Liver (tissue), 9 donors: ENCODE data around the gene ABCC5. TPM values are rescaled to one million over a fixed set of nuclear protein-coding genes. Genes with fewer than 3 reads are reported as not detected.

ENCODE experiments used
- DNase-seq: peaks from one replicate; pipeline ENCODE4 v3.0.0-alpha.2; 2017; ENCODE audit warnings: low spot score
- H3K27ac ChIP-seq, 2 donors: one replicate each; pipeline ENCODE4 v1.7.0; 2013; ENCODE audit warnings: inconsistent platforms in 2 of 2, low read length in 2 of 2, control low read depth in 1 of 2, low read depth in 1 of 2, mild to moderate bottlenecking in 1 of 2
- H3K27me3 ChIP-seq, 4 donors: one replicate each; pipeline versions ENCODE4 v1.6.1 to v1.7.0; 2013; ENCODE audit warnings: low read length in 3 of 4, inconsistent platforms in 1 of 4, mild to moderate bottlenecking in 1 of 4, moderate library complexity in 1 of 4; ENCODE audit not compliant: control insufficient read depth in 4 of 4, insufficient read depth in 4 of 4
- H3K36me3 ChIP-seq, 4 donors: one replicate each; pipeline versions ENCODE4 v1.6.1 to v1.7.0; 2013; ENCODE audit warnings: low read length in 3 of 4, mild to moderate bottlenecking in 3 of 4, low read depth in 1 of 4, moderate library complexity in 1 of 4; ENCODE audit not compliant: control insufficient read depth in 4 of 4, insufficient read depth in 3 of 4
- H3K4me1 ChIP-seq, 4 donors: one replicate each; pipeline versions ENCODE4 v1.6.1 to v1.7.0; 2013; ENCODE audit warnings: low read length in 3 of 4, mild to moderate bottlenecking in 3 of 4, moderate library complexity in 1 of 4; ENCODE audit not compliant: control insufficient read depth in 4 of 4, insufficient read depth in 4 of 4
- H3K4me3 ChIP-seq, 3 donors: one replicate each; pipeline versions ENCODE4 v1.6.1 to v1.7.0; 2013; ENCODE audit warnings: low read length in 3 of 3, control low read depth in 1 of 3, low read depth in 1 of 3, mild to moderate bottlenecking in 1 of 3
- H3K9ac ChIP-seq, 2 donors: one replicate each; pipeline ENCODE4 v1.7.0; 2013; ENCODE audit warnings: low read length in 2 of 2, mild to moderate bottlenecking in 2 of 2, moderate library complexity in 2 of 2, control low read depth in 1 of 2, low read depth in 1 of 2
- H3K9me3 ChIP-seq, 4 donors: one replicate each; pipeline versions ENCODE4 v1.6.1 to v1.7.0; 2013; ENCODE audit warnings: low read length in 3 of 4; ENCODE audit not compliant: control insufficient read depth in 4 of 4
- ATF3 ChIP-seq: IDR thresholded peaks from 2 replicates; pipeline ENCODE4 v1.6.1; 2016; ENCODE audit warnings: antibody characterized with exemption
- FOXA1 ChIP-seq: IDR thresholded peaks from 2 replicates; pipeline ENCODE4 v1.6.1; 2016; ENCODE audit warnings: antibody characterized with exemption
- FOXA2 ChIP-seq: IDR thresholded peaks from 2 replicates; pipeline ENCODE4 v1.6.1; 2016; ENCODE audit warnings: antibody characterized with exemption
- GABPA ChIP-seq, 2 donors: IDR thresholded peaks in 1 of 2; conservative IDR thresholded peaks in 1 of 2; 2 replicates each; pipeline ENCODE4 v1.6.1; 2016; ENCODE audit warnings: antibody characterized with exemption in 2 of 2, mild to moderate bottlenecking in 1 of 2, moderate library complexity in 1 of 2
- HNF4A ChIP-seq, 2 donors: conservative IDR thresholded peaks; 2 replicates each; pipeline ENCODE4 v1.6.1; 2016; ENCODE audit warnings: antibody characterized with exemption in 2 of 2, mild to moderate bottlenecking in 2 of 2
- HNF4G ChIP-seq: IDR thresholded peaks from 2 replicates; pipeline ENCODE4 v1.6.1; 2016; ENCODE audit warnings: antibody characterized with exemption
- JUND ChIP-seq, 2 donors: IDR thresholded peaks; 2 replicates each; pipeline ENCODE4 v1.6.1; 2016; ENCODE audit warnings: antibody characterized with exemption in 2 of 2
- NR2F2 ChIP-seq: IDR thresholded peaks from 2 replicates; pipeline ENCODE4 v1.6.1; 2016; ENCODE audit warnings: antibody characterized with exemption
- RXRA ChIP-seq, 2 donors: IDR thresholded peaks; 2 replicates each; pipeline ENCODE4 v1.6.1; 2017 to 2018; ENCODE audit warnings: antibody characterized with exemption in 2 of 2, mild to moderate bottlenecking in 1 of 2
- SP1 ChIP-seq: IDR thresholded peaks from 2 replicates; pipeline ENCODE4 v1.6.1; 2018; ENCODE audit warnings: antibody characterized with exemption, mild to moderate bottlenecking
- TAF1 ChIP-seq: conservative IDR thresholded peaks from 2 replicates; pipeline ENCODE4 v1.6.1; 2016; ENCODE audit warnings: antibody characterized with exemption, mild to moderate bottlenecking
- YY1 ChIP-seq: IDR thresholded peaks from 2 replicates; pipeline ENCODE4 v1.6.1; 2016; ENCODE audit warnings: antibody characterized with exemption, mild to moderate bottlenecking
- ZBTB33 ChIP-seq: IDR thresholded peaks from 2 replicates; pipeline ENCODE4 v1.6.1; 2016; ENCODE audit warnings: antibody characterized with exemption
- WGBS: extraction: QIAGEN DNeasy Blood & Tissue Kit; methylation state at CpG from one replicate; pipeline ENCODE4 v1.1.7; 2013; 5-methylcytosine and 5-hydroxymethylcytosine counted together
- polyA plus RNA-seq, 2 donors: library from polyadenylated mRNA; stranded (reverse) in 1 of 2; unstranded in 1 of 2; fragments of 200-250 nt in 1 of 2; fragments of >200 nt in 1 of 2; fragmentation: Nextera tagmentation in 1 of 2; extraction: Ambion mirVana in 1 of 2; gene quantifications; one replicate each; pipeline versions ENCODE4 v1.2.1 to v1.2.3, GENCODE V29; 2013 to 2015
- total RNA-seq, 2 donors: library from RNA; depleted of rRNA; stranded (reverse); fragments of >200 nt; gene quantifications; one replicate each; pipeline ENCODE4 v1.2.3, GENCODE V29; 2014
- TF ChIP-seq, protein P1 (sequence below): IDR thresholded peaks from 2 replicates; pipeline ENCODE4 v1.6.1; 2016; ENCODE audit warnings: antibody characterized with exemption
- TF ChIP-seq, protein P2 (sequence below): fragments of 150-350 bp; IDR thresholded peaks from 2 replicates; pipeline ENCODE4 v1.5.1; 2017; ENCODE audit warnings: improper control_type of control experiment, low read depth, low read length; ENCODE audit not compliant: missing input control
- donor health status: healthy.
- donor health status: healthy.
- donor health status: healthy.
- donor health status: healthy.
- donor health status: healthy.

The ABCC5 gene
- total and polyA plus RNA-seq, 4 donors = 2.8 to 35.7 (median 8.1) TPM

GRCh38 chr3:183911087-183911486 lies 106.6 kb downstream of the ABCC5 start:
- no peak overlapping the region for H3K27ac ChIP-seq
- no peaks in the 10 kb centered on the region for H3K27me3 ChIP-seq
- DNase-seq = no peak
- no peak overlapping the region for H3K9ac ChIP-seq
- 92% methylated on average over 6 of the region's 6 CpGs for WGBS
- H3K4me3 ChIP-seq = no peak overlapping the region
- no peaks in the 10 kb centered on the region for H3K4me1 ChIP-seq
- H3K9me3 ChIP-seq = no peaks in the 10 kb centered on the region
- no peaks in the 10 kb centered on the region for H3K36me3 ChIP-seq
- TF ChIP-seq, protein P1, sequence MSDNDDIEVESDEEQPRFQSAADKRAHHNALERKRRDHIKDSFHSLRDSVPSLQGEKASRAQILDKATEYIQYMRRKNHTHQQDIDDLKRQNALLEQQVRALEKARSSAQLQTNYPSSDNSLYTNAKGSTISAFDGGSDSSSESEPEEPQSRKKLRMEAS = no peak
- TF ChIP-seq ATF3 (no peak), TAF1 (no peak), FOXA2 (no peak), JUND (IDR thresholded peaks at IDR 0.05) (no peak), NR2F2 (no peak), HNF4G (no peak), HNF4A (conservative IDR thresholded peaks at IDR 0.05) (no peak), YY1 (no peak), GABPA (IDR thresholded peaks at IDR 0.05 in 1 of 2, conservative IDR thresholded peaks at IDR 0.05 in 1 of 2) (no peak), RXRA (IDR thresholded peaks at IDR 0.05) (no peak), ZBTB33 (no peak), SP1 (no peak), FOXA1 (no peak)
- TF ChIP-seq, protein P2, sequence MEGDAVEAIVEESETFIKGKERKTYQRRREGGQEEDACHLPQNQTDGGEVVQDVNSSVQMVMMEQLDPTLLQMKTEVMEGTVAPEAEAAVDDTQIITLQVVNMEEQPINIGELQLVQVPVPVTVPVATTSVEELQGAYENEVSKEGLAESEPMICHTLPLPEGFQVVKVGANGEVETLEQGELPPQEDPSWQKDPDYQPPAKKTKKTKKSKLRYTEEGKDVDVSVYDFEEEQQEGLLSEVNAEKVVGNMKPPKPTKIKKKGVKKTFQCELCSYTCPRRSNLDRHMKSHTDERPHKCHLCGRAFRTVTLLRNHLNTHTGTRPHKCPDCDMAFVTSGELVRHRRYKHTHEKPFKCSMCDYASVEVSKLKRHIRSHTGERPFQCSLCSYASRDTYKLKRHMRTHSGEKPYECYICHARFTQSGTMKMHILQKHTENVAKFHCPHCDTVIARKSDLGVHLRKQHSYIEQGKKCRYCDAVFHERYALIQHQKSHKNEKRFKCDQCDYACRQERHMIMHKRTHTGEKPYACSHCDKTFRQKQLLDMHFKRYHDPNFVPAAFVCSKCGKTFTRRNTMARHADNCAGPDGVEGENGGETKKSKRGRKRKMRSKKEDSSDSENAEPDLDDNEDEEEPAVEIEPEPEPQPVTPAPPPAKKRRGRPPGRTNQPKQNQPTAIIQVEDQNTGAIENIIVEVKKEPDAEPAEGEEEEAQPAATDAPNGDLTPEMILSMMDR = no peak

GRCh38 chr3:183909030-183909600 lies 108.6 kb downstream of the ABCC5 start:
- TF ChIP-seq, protein P1 = no peak
- TF ChIP-seq RXRA (IDR thresholded peaks at IDR 0.05) (no peak), YY1 (no peak)
- no peak overlapping the region for H3K4me3 ChIP-seq
- WGBS = 88% methylated on average over 14 of the region's 14 CpGs
- H3K36me3 ChIP-seq = no peaks in the 10 kb centered on the region
- H3K9ac ChIP-seq = no peak overlapping the region
- H3K9me3 ChIP-seq = no peaks in the 10 kb centered on the region
- DNase-seq = no peak
- H3K4me1 ChIP-seq = no peaks in the 10 kb centered on the region
- no peaks in the 10 kb centered on the region for H3K27me3 ChIP-seq
- H3K27ac ChIP-seq = no peak overlapping the region
